Kasumi-1 (cell line): ENCODE results near the gene IFNA5.

ENCODE experiments used
- DNase-seq, 2 experiments: peaks; one replicate each; lab custom pipeline; 2025; lab: John Stamatoyannopoulos, UW

Gene IFNA5

GRCh38 chr9:21305213-21305612, at the start of gene IFNA5:
IFNA5 (minus strand) TSS chr9:21305313; CDS start chr9:21305256, 57 bp downstream.
- DNase-seq: no peak

GRCh38 chr9:21350787-21351186, 45.7 kb upstream of the IFNA5 start, which contains the start of gene IFNA6:
IFNA6 (minus strand) TSS chr9:21350887; CDS start chr9:21350887, 0 bp downstream.
- DNase-seq: no peak

- no peak for DNase-seq
Observed at GRCh38 chr9:21348430-21348970, 43.4 kb upstream of the IFNA5 start.

GRCh38 chr9:21340735-21341134, 35.6 kb upstream of the IFNA5 start:
- DNase-seq: no peak

- DNase-seq: no peak
Observed at GRCh38 chr9:21336457-21336856, 31.3 kb upstream of the IFNA5 start.

- peak; percentile 56 to 74 for DNase-seq
Observed at GRCh38 chr9:21334701-21335632, 29.9 kb upstream of the IFNA5 start, which contains the start of gene KLHL9. KLHL9 (minus strand) TSS chr9:21335404; CDS start chr9:21334859, 545 bp downstream.

- no peak for DNase-seq
Observed at GRCh38 chr9:21333226-21333625, 28.1 kb upstream of the IFNA5 start.

- no peak for DNase-seq
Observed at GRCh38 chr9:21331676-21332402, 26.7 kb upstream of the IFNA5 start.

GRCh38 chr9:21326526-21327139, 21.5 kb upstream of the IFNA5 start:
- peak; percentile 39 to 41 for DNase-seq

GRCh38 chr9:21324047-21324446, 18.9 kb upstream of the IFNA5 start:
- DNase-seq: no peak

- peak; percentile 32 to 54 for DNase-seq
Observed at GRCh38 chr9:21322911-21323461, 17.9 kb upstream of the IFNA5 start.

GRCh38 chr9:21320465-21320864, 15.4 kb upstream of the IFNA5 start:
- no peak for DNase-seq

GRCh38 chr9:21317956-21318923, 13.1 kb upstream of the IFNA5 start:
- peak; percentile 31 to 37 for DNase-seq

GRCh38 chr9:21316860-21317259, 11.7 kb upstream of the IFNA5 start:
- DNase-seq: no peak

GRCh38 chr9:21316032-21316842, 11.1 kb upstream of the IFNA5 start:
- DNase-seq: no peak

GRCh38 chr9:21314152-21314551, 9.0 kb upstream of the IFNA5 start:
- DNase-seq: no peak

GRCh38 chr9:21311889-21312288, 6.8 kb upstream of the IFNA5 start:
- no peak for DNase-seq

- DNase-seq: no peak
Observed at GRCh38 chr9:21295992-21296391, 9.1 kb downstream of the IFNA5 start.

GRCh38 chr9:21294904-21295538, 10.1 kb downstream of the IFNA5 start:
- peak; percentile 29 to 34 for DNase-seq
